Renal cortex interstitium (tissue), 11 donors: Measurements from ENCODE around the gene FXYD1. TPM values are rescaled to one million over a fixed set of nuclear protein-coding genes. Genes with fewer than 3 reads are reported as not detected.
"Not testable (repeated sequence)": the region's sequence is repeated elsewhere in the genome, so short reads cannot be mapped to it uniquely, and the experiment has no call there.

Source experiments
- DNase-seq, 11 donors: peaks; one replicate each; pipeline ENCODE4 v3.0.0-alpha.2; 2013; ENCODE audit warnings: low read depth in 9 of 11, low spot score in 4 of 11; ENCODE audit errors: extremely low read depth in 1 of 11
- polyA plus RNA-seq, 3 donors: library from polyadenylated mRNA; unstranded; fragments of 120-200 nt; gene quantifications; one replicate each; pipeline ENCODE4 v1.2.1, GENCODE V29; 2013; ENCODE audit not compliant: insufficient read length in 3 of 3

Gene FXYD1
- polyA plus RNA-seq, 3 donors: 22.3 to 27.3 (median 25.7) TPM

DNA sequence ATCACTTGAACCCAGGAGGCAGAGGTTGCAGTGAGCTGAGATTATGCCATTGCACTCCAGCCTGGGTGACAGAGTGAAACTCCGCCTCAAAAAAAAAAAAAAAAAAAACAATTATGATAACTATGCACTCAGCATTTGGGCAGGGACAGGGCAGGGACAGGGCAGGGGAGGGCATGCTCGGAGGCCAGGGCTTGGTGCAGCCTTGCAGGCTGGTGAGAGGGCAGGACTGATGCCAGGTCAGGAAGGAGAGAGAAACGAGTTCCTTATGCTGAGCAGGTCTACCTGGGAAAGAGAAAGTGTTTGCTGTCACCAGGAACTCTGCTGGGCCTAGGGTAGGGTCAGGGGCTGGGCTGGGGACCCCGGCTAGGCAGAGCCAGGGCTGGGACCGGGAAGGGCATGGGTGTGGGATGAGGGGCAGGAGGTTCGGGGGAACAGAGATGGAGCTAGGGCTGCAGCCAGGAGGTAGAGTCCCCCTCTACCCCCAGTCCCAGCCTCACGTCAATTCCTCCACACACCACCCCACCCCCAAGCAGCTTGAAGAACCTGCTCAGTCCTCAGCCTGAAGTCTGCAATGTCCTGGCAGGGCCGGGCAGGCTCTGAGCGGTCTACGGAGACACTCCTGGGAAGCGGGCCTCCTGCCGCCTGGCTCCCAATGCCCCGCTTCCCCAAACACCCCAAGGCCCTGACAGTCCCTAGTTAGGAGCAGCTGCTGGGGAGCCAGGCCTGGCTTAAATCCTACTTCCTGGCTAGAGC is 20.2 kb upstream of the FXYD1 start:
- no peak for DNase-seq

DNA sequence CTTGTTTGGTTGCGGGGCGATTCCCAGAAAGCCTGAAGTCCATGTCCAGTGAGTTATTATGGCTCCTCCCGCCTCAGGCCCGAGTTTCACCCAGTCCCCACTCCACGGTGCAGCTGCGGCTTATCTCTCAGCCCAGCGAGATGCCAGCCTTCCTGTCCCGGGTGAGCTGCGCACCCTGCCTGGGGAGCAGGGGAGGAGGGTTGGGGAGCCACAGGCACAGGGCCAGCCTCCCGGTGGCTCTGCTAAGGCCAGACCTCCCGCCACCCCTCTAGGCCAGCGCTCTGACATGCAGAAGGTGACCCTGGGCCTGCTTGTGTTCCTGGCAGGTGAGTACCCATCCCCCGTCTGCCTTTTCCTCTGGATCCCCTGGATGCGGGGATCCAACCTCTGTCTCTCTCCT is 19.5 kb upstream of the FXYD1 start:
- DNase-seq: no peak

- DNase-seq: no peak
Measured at GRCh38 chr19:35119578-35120155, 19.0 kb upstream of the FXYD1 start.

DNA sequence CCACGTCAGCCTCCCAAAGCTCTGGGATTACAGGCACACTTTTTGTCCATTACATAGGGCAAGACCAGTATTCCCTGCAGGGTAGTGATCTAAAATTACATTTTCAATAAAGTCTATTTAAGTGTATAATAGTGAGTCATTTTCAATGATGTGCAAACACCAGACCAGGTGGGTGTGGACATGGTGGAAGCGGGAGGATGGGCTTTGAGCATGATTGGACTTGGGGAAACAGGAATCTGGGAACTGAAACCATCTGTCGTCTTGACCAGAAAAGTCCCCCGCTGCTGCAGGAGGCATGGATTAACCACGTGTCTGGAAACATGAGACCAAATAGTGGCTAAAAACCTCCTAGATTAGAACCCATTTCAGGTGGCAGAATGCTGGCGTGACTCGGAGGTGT is 18.1 kb upstream of the FXYD1 start:
- DNase-seq: no peak

GRCh38 chr19:35120898-35121297 is 17.7 kb upstream of the FXYD1 start:
- DNase-seq: no peak

- no peak for DNase-seq
Measured at GRCh38 chr19:35122687-35123551, 15.7 kb upstream of the FXYD1 start.

DNA sequence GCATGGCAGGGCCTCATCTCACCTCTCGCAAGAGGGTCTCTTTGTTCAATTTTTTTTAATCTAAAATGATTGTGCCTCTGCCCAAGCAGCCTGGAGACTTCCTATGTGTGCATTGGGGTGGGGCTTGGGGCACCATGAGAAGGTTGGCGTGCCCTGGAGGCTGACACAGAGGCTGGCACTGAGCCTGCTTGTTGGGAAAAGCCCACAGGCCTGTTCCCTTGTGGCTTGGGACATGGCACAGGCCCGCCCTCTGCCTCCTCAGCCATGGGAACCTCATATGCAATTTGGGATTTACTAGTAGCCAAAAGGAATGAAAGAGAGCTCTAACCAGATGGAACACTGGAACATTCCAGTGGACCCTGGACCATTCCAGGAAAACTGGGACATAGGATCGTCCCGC is 15.1 kb upstream of the FXYD1 start:
- DNase-seq: no peak

- DNase-seq: peak; percentile 72 to 92 (median 86)
Measured at GRCh38 chr19:35124098-35125060, 14.2 kb upstream of the FXYD1 start.

GRCh38 chr19:35125270-35125717 is 13.3 kb upstream of the FXYD1 start:
- DNase-seq: no peak

DNA sequence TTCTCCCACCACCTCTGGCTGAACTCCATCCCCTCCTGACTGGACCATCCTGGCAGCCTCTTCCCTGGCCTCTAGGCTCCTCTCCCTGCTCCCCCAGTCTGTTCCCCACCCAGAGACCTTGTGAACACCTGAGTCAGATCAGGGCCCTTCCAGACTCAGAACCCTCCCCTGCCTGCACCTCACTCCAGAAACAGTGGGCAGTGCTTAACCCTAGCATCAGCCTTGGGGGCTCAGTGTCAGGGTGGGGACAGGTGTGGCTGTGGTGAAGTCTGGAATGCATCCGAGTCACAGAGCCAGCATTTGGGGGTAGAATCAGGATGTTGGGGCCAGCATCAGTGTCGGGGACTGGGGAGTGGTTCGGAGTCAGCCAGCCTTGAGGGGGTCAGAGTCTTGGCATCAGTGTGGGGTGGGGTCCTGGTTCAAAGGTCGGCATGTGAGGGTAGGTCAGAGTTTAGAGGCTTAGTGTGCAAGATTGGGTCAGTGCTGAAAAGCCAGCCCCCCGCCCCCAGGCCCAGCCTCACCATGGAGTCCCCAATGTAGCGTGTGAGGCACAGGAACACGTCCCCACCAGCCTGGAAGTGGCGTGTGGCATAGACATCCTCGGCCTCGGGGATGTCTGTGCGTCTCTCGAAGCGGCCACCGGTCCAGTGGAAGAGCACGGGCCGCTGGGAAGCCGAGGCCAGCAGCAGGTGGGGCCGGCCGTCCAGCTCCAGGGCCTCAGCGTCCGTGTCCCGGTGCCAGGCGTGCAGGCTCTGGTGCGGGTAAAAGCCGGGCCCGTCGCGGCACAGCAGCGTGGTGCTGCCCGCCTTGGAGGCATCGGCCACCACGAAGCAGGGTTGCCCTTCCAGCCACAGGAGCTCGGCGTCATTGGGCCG is 12.6 kb upstream of the FXYD1 start:
- no peak for DNase-seq

DNA sequence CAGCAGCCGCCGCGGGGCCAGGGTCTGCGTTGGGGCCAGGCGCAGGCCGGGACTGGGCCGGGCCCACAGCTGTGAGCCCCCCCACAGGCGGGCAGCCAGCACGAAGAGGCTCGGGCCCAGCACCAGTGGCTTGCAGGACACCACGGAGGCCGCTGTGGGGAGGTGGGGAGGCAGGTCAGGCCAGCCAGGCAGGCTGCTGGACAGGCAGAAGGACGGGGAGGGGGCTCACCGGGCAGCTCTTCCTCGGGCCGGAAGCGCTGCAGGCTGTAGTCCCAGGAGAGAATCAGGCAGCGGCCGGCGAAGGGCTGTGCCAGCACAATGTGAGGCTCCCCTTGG is 12.0 kb upstream of the FXYD1 start:
- DNase-seq: no peak

- DNase-seq: no peak
Measured at GRCh38 chr19:35127871-35128270, 10.8 kb upstream of the FXYD1 start.

- no peak for DNase-seq
Measured at GRCh38 chr19:35128398-35129057, 10.1 kb upstream of the FXYD1 start.

GRCh38 chr19:35129724-35130274 is 8.8 kb upstream of the FXYD1 start:
- DNase-seq: not testable (repeated sequence)

DNA sequence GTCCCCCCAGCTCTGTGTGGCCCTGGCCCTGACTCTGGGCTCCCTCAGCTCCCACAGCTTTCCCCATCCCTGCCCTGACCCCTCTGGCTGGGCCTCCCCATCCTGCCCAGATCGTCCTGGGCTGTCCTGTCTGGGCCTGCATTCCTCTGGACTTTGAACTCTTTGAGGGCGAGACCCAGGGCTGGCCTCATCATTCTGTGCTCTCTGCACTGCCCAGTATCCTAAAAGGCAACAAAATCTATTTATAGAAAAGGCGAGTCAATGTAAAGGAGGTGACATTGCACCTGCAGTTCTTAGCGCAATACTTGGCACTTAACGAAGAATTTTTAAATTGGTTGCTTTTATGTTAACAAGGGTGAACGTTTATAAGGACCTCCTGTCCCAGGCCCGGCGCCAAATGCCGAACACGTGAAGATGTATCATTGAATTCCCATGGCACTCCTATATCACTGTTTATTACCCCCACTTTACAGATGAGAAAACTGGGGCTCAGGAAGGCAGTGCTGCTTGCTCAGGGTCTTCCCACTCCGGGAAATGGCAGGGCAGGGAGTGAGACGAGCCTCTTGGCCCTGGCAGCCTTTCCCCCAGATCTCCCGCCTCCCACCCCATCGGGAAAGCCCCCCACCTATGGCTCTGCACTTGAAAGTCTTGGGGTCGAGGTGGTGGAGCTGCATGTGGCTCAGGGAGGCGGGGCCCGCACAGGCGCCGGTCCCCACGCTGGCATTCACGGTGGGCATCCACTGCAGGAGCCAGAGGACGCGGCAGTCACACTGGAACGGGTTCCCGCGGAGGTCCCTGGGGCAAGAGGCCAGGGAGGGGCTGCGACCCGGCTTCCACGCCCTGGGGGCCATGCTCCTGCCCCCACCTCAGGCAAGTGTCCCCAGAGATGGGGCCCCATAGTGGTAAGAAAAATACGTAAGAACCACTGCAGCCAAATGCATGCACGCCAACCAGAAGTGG is 7.6 kb upstream of the FXYD1 start:
- DNase-seq: no peak

DNA sequence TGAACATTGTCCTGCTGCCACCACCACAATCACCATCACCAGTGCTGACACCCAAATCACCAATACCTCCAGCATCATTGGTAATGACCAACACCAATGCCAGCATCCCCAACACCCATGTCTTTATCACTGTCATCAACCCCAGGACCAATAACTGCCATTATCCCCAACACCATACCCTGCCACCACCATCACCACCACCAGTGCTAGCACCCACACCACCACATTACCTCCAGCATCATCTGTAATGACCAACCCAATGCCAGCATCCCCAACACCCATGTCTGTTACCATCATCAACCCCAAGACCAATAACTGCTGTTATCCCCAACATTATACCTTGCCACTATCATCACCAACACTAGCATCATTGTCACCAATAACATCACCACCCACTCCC is 6.4 kb upstream of the FXYD1 start:
- no peak for DNase-seq
